ENCODE data around the gene KIF6. TPM values are rescaled to one million over a fixed set of nuclear protein-coding genes. Genes with fewer than 3 reads are reported as not detected.

Gene KIF6
- total RNA-seq, 4 donors from 2014 or later: 0.40 to 1.3 (median 0.80) TPM

GRCh38 chr6:39466631-39467030 lies 258.6 kb downstream of the KIF6 start:
- whole genome bisulfite sequencing, 2 donors: 64 to 83% methylated on average over 1 of the region's 1 CpG
- Histone ChIP-seq H3K4me3 (replicated peaks in 1 of 3) (no peak overlapping the region), H3K9me3 (no peaks in the 10 kb centered on the region), H3K27me3 (no peaks in the 10 kb centered on the region), H3K36me3 (no peaks in the 10 kb centered on the region), H3K4me1 (no peaks in the 10 kb centered on the region), H3K27ac (no peak overlapping the region)
- no peak for DNase-seq
- no peak for TF ChIP-seq POLR2A (IDR thresholded peaks at IDR 0.05)
- TF ChIP-seq CTCF (IDR thresholded peaks at IDR 0.05): no peak
- intact Hi-C loops (cut with DNase I): no loop called here

GRCh38 chr6:39465539-39465938 lies 259.7 kb downstream of the KIF6 start:
- H3K9me3 ChIP-seq: no peaks in the 10 kb centered on the region
- H3K27ac ChIP-seq: no peak overlapping the region
- H3K27me3 ChIP-seq: no peaks in the 10 kb centered on the region
- DNase-seq: no peak
- H3K36me3 ChIP-seq: no peaks in the 10 kb centered on the region
- intact Hi-C loops (cut with DNase I): no loop called here
- no peak overlapping the region for H3K4me3 ChIP-seq (replicated peaks in 1 of 3)
- TF ChIP-seq POLR2A (IDR thresholded peaks at IDR 0.05) (no peak), CTCF (IDR thresholded peaks at IDR 0.05) (no peak)
- no peaks in the 10 kb centered on the region for H3K4me1 ChIP-seq
- 70 to 84% methylated on average over 1 of the region's 1 CpG for WGBS, 2 donors

GRCh38 chr6:39464067-39464466 lies 261.1 kb downstream of the KIF6 start:
- no peak for TF ChIP-seq CTCF (IDR thresholded peaks at IDR 0.05)
- no peak for TF ChIP-seq POLR2A (IDR thresholded peaks at IDR 0.05)

GRCh38 chr6:39453956-39454524 lies 271.2 kb downstream of the KIF6 start:
- Histone ChIP-seq H3K36me3 (no peaks in the 10 kb centered on the region), H3K27me3 (no peaks in the 10 kb centered on the region), H3K27ac (no peak overlapping the region), H3K9me3 (no peaks in the 10 kb centered on the region), H3K4me1 (no peaks in the 10 kb centered on the region), H3K4me3 (replicated peaks in 1 of 3) (no peak overlapping the region)
- WGBS, 2 donors: 88 to 91% methylated on average over 2 of the region's 2 CpGs
- intact Hi-C loops (cut with DNase I): no loop called here
- no peak for DNase-seq
- no peak for TF ChIP-seq POLR2A (IDR thresholded peaks at IDR 0.05)
- TF ChIP-seq CTCF (IDR thresholded peaks at IDR 0.05): no peak

More at GRCh38 chr6:39464067-39464466, 261.1 kb downstream of the KIF6 start:
- no peak for DNase-seq
- H3K4me1 ChIP-seq: no peaks in the 10 kb centered on the region
- no peaks in the 10 kb centered on the region for H3K9me3 ChIP-seq
- WGBS, 2 donors: 87 to 90% methylated on average over 5 of the region's 5 CpGs
- intact Hi-C loops (cut with DNase I): no loop called here
- H3K27me3 ChIP-seq: no peaks in the 10 kb centered on the region
- no peak overlapping the region for H3K4me3 ChIP-seq (replicated peaks in 1 of 3)
- no peak overlapping the region for H3K27ac ChIP-seq
- no peaks in the 10 kb centered on the region for H3K36me3 ChIP-seq

- no peak overlapping the region for H3K27ac ChIP-seq
- H3K9me3 ChIP-seq: no peaks in the 10 kb centered on the region
- intact Hi-C loops (cut with DNase I): no loop called here
- DNase-seq: no peak
- no peak for TF ChIP-seq CTCF (IDR thresholded peaks at IDR 0.05)
- no peak for TF ChIP-seq POLR2A (IDR thresholded peaks at IDR 0.05)
- 74 to 76% methylated on average over 5 of the region's 5 CpGs for WGBS, 2 donors
- no peaks in the 10 kb centered on the region for H3K27me3 ChIP-seq
- no peaks in the 10 kb centered on the region for H3K36me3 ChIP-seq
- H3K4me1 ChIP-seq: no peaks in the 10 kb centered on the region
- no peak overlapping the region for H3K4me3 ChIP-seq (replicated peaks in 1 of 3)
These were observed 272.0 kb downstream of the KIF6 start for GRCh38 chr6:39453241-39453640.
